Activated gamma-delta T cell treated with Interleukin-2 at 50 U/mL for 16 hours (primary cell): Measurements from ENCODE around the gene TBC1D14.
A peak's percentile ranks its signal among the peaks of the same experiment; 100 is the strongest.

Experiments
- DNase-seq: peaks from one replicate; pipeline ENCODE4 v3.0.0-alpha.2; 2020

Gene TBC1D14

GRCh38 chr4:7027284-7027683 lies 117.7 kb downstream of the TBC1D14 start:
- no peak for DNase-seq

GRCh38 chr4:7027913-7028312 lies 118.3 kb downstream of the TBC1D14 start:
- DNase-seq = no peak

GRCh38 chr4:7029212-7029611 lies 119.6 kb downstream of the TBC1D14 start:
- no peak for DNase-seq

- no peak for DNase-seq
Observed at GRCh38 chr4:7029921-7030320, 120.3 kb downstream of the TBC1D14 start.

- no peak for DNase-seq
Observed at GRCh38 chr4:7030856-7031255, 121.2 kb downstream of the TBC1D14 start.

- no peak for DNase-seq
Observed at GRCh38 chr4:7031558-7032449, 122.2 kb downstream of the TBC1D14 start.

GRCh38 chr4:7032596-7032995 lies 123.0 kb downstream of the TBC1D14 start:
- DNase-seq = no peak

- DNase-seq = no peak
Observed at GRCh38 chr4:7034262-7035081, 124.8 kb downstream of the TBC1D14 start.

- no peak for DNase-seq
Observed at GRCh38 chr4:7037425-7037824, 127.8 kb downstream of the TBC1D14 start.

- DNase-seq = no peak
Observed at GRCh38 chr4:7040765-7041164, 131.1 kb downstream of the TBC1D14 start.

GRCh38 chr4:7041246-7041645 lies 131.6 kb downstream of the TBC1D14 start:
- no peak for DNase-seq

GRCh38 chr4:7041801-7042502 lies 132.3 kb downstream of the TBC1D14 start:
- no peak for DNase-seq

GRCh38 chr4:7042503-7043283 lies 133.1 kb downstream of the TBC1D14 start:
- DNase-seq = peak; percentile 87

GRCh38 chr4:7043284-7044136 lies 133.9 kb downstream of the TBC1D14 start, which contains the start of gene TADA2B:
Gene TADA2B (plus strand): TSS chr4:7043372. CDS start chr4:7043580, 208 bp downstream.
- DNase-seq = peak; percentile 44

GRCh38 chr4:7044137-7044930 lies 134.7 kb downstream of the TBC1D14 start:
- DNase-seq = no peak

GRCh38 chr4:7045553-7045952 lies 135.9 kb downstream of the TBC1D14 start:
- DNase-seq = no peak

- DNase-seq = no peak
Observed at GRCh38 chr4:7045961-7046921, 136.6 kb downstream of the TBC1D14 start.

- no peak for DNase-seq
Observed at GRCh38 chr4:7046971-7047370, 137.3 kb downstream of the TBC1D14 start.

GRCh38 chr4:7048642-7049041 lies 139.0 kb downstream of the TBC1D14 start:
- DNase-seq = no peak
